Measurements from ENCODE around the gene AVEN. TPM values are rescaled to one million over a fixed set of nuclear protein-coding genes. Genes with fewer than 3 reads are reported as not detected.
"Not testable (repeated sequence)": the region's sequence is repeated elsewhere in the genome, so short reads cannot be mapped to it uniquely, and the experiment has no call there.

AVEN gene
- total RNA-seq, 1 donor from 2014 or later = 21.2 TPM

GRCh38 chr15:34043391-34043790 is 4.4 kb upstream of the AVEN start:
- DNase-seq (ENCODE audit: low spot score) = no peak

GRCh38 chr15:34039790-34040113 is 748 bp upstream of the AVEN start:
- DNase-seq (ENCODE audit: low spot score) = no peak

- peak; percentile 91 for DNase-seq (ENCODE audit: low spot score)
Measured at GRCh38 chr15:34038023-34038870, 757 bp downstream of the AVEN start.

GRCh38 chr15:34031987-34032760 is 6.8 kb downstream of the AVEN start:
- no peak for DNase-seq (ENCODE audit: low spot score)

GRCh38 chr15:34027606-34028005 is 11.4 kb downstream of the AVEN start:
- DNase-seq (ENCODE audit: low spot score) = no peak

GRCh38 chr15:34025252-34025651 is 13.8 kb downstream of the AVEN start:
- no peak for DNase-seq (ENCODE audit: low spot score)

GRCh38 chr15:34023907-34024306 is 15.1 kb downstream of the AVEN start:
- no peak for DNase-seq (ENCODE audit: low spot score)

- DNase-seq (ENCODE audit: low spot score) = no peak
Measured at GRCh38 chr15:34019369-34019990, 19.5 kb downstream of the AVEN start.

GRCh38 chr15:34018738-34019137 is 20.3 kb downstream of the AVEN start:
- DNase-seq (ENCODE audit: low spot score) = not testable (repeated sequence)

- no peak for DNase-seq (ENCODE audit: low spot score)
Measured at GRCh38 chr15:34018021-34018645, 20.9 kb downstream of the AVEN start.

GRCh38 chr15:34014556-34014955 is 24.4 kb downstream of the AVEN start:
- no peak for DNase-seq (ENCODE audit: low spot score)

GRCh38 chr15:34013746-34014145 is 25.3 kb downstream of the AVEN start:
- DNase-seq (ENCODE audit: low spot score) = no peak

- no peak for DNase-seq (ENCODE audit: low spot score)
Measured at GRCh38 chr15:34012461-34013028, 26.5 kb downstream of the AVEN start.

GRCh38 chr15:34011481-34011880 is 27.5 kb downstream of the AVEN start:
- DNase-seq (ENCODE audit: low spot score) = no peak

GRCh38 chr15:34010921-34011320 is 28.1 kb downstream of the AVEN start:
- no peak for DNase-seq (ENCODE audit: low spot score)

- DNase-seq (ENCODE audit: low spot score) = no peak
Measured at GRCh38 chr15:34009656-34010055, 29.3 kb downstream of the AVEN start.

- no peak for DNase-seq (ENCODE audit: low spot score)
Measured at GRCh38 chr15:34006381-34006780, 32.6 kb downstream of the AVEN start.

GRCh38 chr15:34001536-34001935 is 37.5 kb downstream of the AVEN start:
- no peak for DNase-seq (ENCODE audit: low spot score)

GRCh38 chr15:33995666-33996065 is 43.3 kb downstream of the AVEN start:
- DNase-seq (ENCODE audit: low spot score) = not testable (repeated sequence)

GRCh38 chr15:33994005-33994615 is 44.9 kb downstream of the AVEN start:
- no peak for DNase-seq (ENCODE audit: low spot score)

GRCh38 chr15:33988384-33988783 is 50.6 kb downstream of the AVEN start:
- no peak for DNase-seq (ENCODE audit: low spot score)
